Measurements from ENCODE around the gene ZNF189.

The ZNF189 gene

DNA sequence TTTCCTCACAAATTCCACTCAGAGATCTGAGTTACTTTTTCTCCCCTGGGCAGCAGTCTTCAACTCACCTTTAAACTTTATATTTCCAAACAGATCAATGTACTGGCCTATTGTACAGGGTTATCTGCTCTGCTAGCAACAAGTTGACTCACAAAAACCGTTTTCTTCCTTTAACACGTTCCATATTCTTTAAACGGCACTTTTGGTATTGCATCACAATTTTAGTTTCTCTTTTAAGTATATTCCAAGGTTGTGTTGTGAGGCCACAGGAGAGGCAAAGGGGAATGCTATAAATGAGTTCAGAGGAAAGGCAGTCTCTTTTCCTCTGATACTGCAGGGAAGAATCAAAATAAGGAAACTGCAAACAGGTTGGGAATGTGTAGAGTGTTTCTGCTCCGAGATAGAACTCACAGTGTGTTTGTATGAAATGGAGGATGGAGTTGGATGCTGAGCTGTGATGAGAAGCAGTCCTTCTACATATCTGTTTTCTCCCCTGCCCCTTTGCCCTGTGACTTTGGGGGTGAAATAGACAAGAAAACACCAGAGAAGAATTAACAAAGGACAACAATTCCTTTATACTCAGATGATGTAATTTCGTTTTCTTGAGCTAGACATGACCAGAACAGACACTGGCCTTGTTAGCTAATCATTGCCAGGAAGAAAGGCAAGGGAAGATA is 46.8 kb downstream of the ZNF189 start:
- no peak for TF ChIP-seq CTCF (IDR thresholded peaks at IDR 0.05)

DNA sequence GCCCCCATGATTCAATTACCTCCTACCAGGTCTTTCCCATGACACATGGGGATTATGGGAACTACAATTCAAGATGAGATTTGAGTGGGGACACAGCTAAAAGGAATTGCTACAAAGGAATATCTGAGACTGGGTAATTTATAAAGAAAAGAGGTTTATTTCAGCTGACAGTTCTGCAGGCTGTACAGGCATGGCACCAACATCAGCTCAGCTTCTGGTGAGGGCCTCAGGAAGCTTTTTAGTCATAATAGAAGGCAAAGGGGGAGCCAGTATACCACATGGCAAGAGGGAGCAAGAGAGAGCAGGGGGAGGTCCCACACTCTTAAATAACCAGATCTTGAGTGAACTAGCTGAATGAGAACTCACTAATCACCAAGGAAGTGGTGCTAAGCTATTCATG is 48.1 kb downstream of the ZNF189 start:
- TF ChIP-seq CTCF (IDR thresholded peaks at IDR 0.05), result no peak

DNA sequence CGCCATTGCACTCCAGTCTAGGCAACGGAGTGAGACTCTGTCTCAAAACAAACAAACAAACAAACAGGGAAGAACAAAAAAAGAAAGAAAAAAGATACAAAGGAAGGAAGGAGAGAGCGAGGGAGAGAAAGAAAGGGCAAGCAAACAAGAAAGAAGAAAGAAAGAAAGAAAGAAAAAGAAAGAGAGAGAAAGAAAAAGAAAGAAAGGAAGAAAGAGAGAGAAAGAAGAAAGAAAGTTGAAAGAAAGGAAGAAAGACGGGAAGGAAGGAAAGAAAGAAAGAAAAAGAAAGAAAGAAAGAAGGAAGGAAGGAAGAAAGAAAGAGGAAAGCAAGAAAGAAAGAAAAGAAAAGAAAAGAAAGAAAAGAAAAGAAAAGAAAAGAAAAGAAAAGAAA is 50.0 kb downstream of the ZNF189 start:
- no peak for TF ChIP-seq CTCF (IDR thresholded peaks at IDR 0.05)

- peak; percentile 83 for TF ChIP-seq CTCF (IDR thresholded peaks at IDR 0.05)
Measured at GRCh38 chr9:101449071-101449721, 50.5 kb downstream of the ZNF189 start.

DNA sequence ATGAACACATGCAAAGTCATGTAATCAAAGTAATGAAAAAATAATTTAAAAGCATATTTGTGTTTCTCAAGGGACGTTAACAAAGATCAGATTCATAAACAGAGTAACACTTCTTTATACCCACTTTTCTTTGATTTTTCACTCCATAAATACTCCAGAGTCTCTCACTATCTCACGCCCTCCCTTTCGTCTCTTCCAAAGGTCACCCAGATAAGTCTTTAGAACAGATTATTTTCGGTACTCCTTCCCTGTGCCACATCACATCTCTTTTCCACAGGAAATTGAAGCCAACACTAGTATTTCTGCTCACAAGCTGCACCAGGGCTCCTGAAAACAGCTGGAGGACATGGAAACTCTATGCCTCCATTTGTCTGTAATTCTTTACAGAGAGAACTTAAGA is 52.3 kb downstream of the ZNF189 start:
- no peak for TF ChIP-seq CTCF (IDR thresholded peaks at IDR 0.05)

DNA sequence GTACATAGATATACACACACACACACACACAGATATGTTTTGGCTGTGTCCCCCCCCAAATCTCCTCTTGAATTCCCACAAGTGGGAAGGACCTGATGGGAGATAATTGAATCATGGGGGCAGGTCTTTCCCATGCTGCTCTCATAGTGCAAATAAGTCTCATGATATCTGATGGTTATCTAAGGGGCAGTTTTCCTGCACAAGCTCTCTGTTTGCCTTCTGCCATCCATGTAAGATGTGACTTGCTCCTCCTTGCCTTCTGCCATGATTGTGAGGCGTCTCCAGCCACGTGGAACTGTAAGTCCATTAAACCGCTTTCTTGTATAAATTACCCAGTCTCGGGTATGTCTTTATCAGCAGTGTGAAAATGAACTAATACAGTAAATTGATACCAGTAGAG is 52.8 kb downstream of the ZNF189 start:
- TF ChIP-seq CTCF (IDR thresholded peaks at IDR 0.05), result no peak

DNA sequence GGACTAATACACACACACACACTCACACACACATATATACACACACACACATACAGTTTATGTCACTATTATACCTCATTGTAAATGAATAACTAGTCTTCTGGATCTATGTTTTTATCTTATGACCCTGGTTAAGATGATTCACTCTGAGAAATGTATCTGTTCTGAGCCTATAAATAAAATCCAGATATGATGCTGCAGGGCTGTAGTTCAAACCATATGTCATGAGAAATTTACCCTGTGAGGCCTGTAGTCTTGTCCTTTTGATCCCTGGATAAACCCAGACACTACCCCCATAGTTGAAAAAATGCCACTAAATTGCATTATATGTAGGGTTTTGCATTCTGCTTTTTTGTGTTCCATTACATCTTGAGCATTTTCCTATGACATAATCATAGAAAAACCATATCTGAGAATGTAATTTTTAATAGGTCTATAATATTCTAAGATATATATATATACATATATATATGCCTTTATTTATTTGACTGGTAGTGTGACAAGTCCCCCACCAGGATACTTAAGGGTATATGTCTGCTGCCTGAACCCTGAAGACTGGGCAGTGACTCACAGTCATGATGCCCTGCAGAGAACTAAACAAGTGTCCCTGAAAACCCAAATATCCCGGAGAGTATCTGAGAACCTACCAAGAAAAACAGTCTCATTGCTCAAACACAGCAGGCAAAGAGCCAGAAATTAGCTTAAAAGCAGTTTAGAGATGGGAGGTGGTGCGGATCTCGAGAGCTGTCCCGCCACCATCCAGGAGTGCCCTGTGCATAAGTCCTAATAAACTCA is 55.3 kb downstream of the ZNF189 start:
- no peak for TF ChIP-seq CTCF (IDR thresholded peaks at IDR 0.05)
